Upper lobe of right lung (tissue), 1 donor: Measurements from ENCODE around the gene P4HTM. TPM values are rescaled to one million over a fixed set of nuclear protein-coding genes. Genes with fewer than 3 reads are reported as not detected.
A peak's percentile ranks its signal among the peaks of the same experiment; 100 is the strongest.

Experiments
- ATAC-seq: fragments of 200-7000 bp; cut with Tn5 transposase; one replicate; pipeline ENCODE4 v1.9.1; 2020; ENCODE audit warnings: mild to moderate bottlenecking, moderate library complexity
- DNase-seq: peaks from one replicate; pipeline ENCODE4 v3.0.0-alpha.2; 2020
- H3K27ac ChIP-seq: fragments of 200-600 bp; one replicate; pipeline ENCODE4 v1.8.0; 2022
- H3K27me3 ChIP-seq: fragments of 200-600 bp; one replicate; pipeline ENCODE4 v1.8.0; 2022; ENCODE audit warnings: mild to moderate bottlenecking
- H3K36me3 ChIP-seq: fragments of 200-600 bp; one replicate; pipeline ENCODE4 v1.8.0; 2022
- H3K4me1 ChIP-seq: fragments of 200-600 bp; one replicate; pipeline ENCODE4 v1.8.0; 2022
- H3K4me3 ChIP-seq: fragments of 200-600 bp; one replicate; pipeline ENCODE4 v1.8.0; 2022; ENCODE audit warnings: mild to moderate bottlenecking
- H3K9me3 ChIP-seq: fragments of 200-600 bp; one replicate; pipeline ENCODE4 v1.8.0; 2022
- CTCF ChIP-seq: fragments of 200-600 bp; IDR thresholded peaks from one replicate; pipeline ENCODE4 v1.8.0; 2022; ENCODE audit warnings: antibody characterized with exemption
- intact Hi-C: fragments of 100-400 bp; cut with DNase I; formaldehyde crosslinking; loops from one replicate; pipeline ENCODE4 v1.11.0; 2022
- total RNA-seq: library from RNA; stranded (reverse); fragmentation: NEBNext Ultra II Directional; extraction: Animal tissue kit (Norgen Biotek cat#: 25700); gene quantifications from one replicate; pipeline ENCODE4 v1.2.1, GENCODE V29; 2021
- donor health status: DM: no; HTN: yes; CAD: no; lungs with severe emphysema.

P4HTM gene
- total RNA-seq, 1 donor from 2014 or later: 38.0 TPM

- intact Hi-C loops: no loop called here
- no peak overlapping the region for H3K27ac ChIP-seq
- peaks cover 16% of the 10 kb centered on the region for H3K4me1 ChIP-seq
- H3K36me3 ChIP-seq: peaks cover 30% of the 10 kb centered on the region
- H3K27me3 ChIP-seq: no peaks in the 10 kb centered on the region
- no peak for ATAC-seq
- no peak for DNase-seq
- no peak for TF ChIP-seq CTCF
- no peaks in the 10 kb centered on the region for H3K9me3 ChIP-seq
- no peak overlapping the region for H3K4me3 ChIP-seq
Measured at GRCh38 chr3:49012441-49013017, 22.5 kb downstream of the P4HTM start.

- TF ChIP-seq CTCF: no peak
- H3K27ac ChIP-seq: no peak overlapping the region
- DNase-seq: no peak
- no peaks in the 10 kb centered on the region for H3K9me3 ChIP-seq
- peaks cover 15% of the 10 kb centered on the region for H3K4me1 ChIP-seq
- H3K4me3 ChIP-seq: no peak overlapping the region
- intact Hi-C loops: no loop called here
- no peaks in the 10 kb centered on the region for H3K27me3 ChIP-seq
- H3K36me3 ChIP-seq: peaks cover 30% of the 10 kb centered on the region
- ATAC-seq: no peak
Measured at GRCh38 chr3:49013113-49013737, 23.2 kb downstream of the P4HTM start.

- intact Hi-C loops: no loop called here
- TF ChIP-seq CTCF: peak; percentile 44
- no peaks in the 10 kb centered on the region for H3K9me3 ChIP-seq
Measured at GRCh38 chr3:49013738-49014660, 24.0 kb downstream of the P4HTM start.

GRCh38 chr3:49015072-49015471, 25.0 kb downstream of the P4HTM start:
- DNase-seq (no peak), ATAC-seq (no peak)
- Histone ChIP-seq H3K9me3 (no peaks in the 10 kb centered on the region), H3K27ac (no peak overlapping the region), H3K36me3 (peaks cover 30% of the 10 kb centered on the region), H3K27me3 (no peaks in the 10 kb centered on the region), H3K4me1 (peaks cover 19% of the 10 kb centered on the region), H3K4me3 (no peak overlapping the region)
- no peak for TF ChIP-seq CTCF
- intact Hi-C loops: no loop called here

More at GRCh38 chr3:49013738-49014660, 24.0 kb downstream of the P4HTM start:
- Histone ChIP-seq H3K4me3 (no peak overlapping the region), H3K4me1 (peaks cover 10% of the 10 kb centered on the region), H3K27me3 (no peaks in the 10 kb centered on the region), H3K36me3 (peaks cover 30% of the 10 kb centered on the region), H3K27ac (no peak overlapping the region)
- DNase-seq: no peak
- ATAC-seq: peak; percentile 36

- H3K4me1 ChIP-seq: peaks cover 24% of the 10 kb centered on the region
- H3K27me3 ChIP-seq: no peaks in the 10 kb centered on the region
- peaks cover 30% of the 10 kb centered on the region for H3K36me3 ChIP-seq
- no peak for DNase-seq
- no peak for TF ChIP-seq CTCF
- H3K4me3 ChIP-seq: no peak overlapping the region
- H3K27ac ChIP-seq: no peak overlapping the region
- no peaks in the 10 kb centered on the region for H3K9me3 ChIP-seq
- ATAC-seq: no peak
- intact Hi-C loops: no loop called here
Measured at GRCh38 chr3:49015765-49016164, 25.7 kb downstream of the P4HTM start.
